ENCODE results near the gene CCDC148.

- TF ChIP-seq ZBTB33 (IDR thresholded peaks at IDR 0.05), result no peak
- no peak for TF ChIP-seq CREB1 (IDR thresholded peaks at IDR 0.05; ENCODE audit: low read depth)
- no peak for TF ChIP-seq POLR2AphosphoS5 (IDR thresholded peaks at IDR 0.05; ENCODE audit: low read length)
- TF ChIP-seq RBBP5 (conservative IDR thresholded peaks at IDR 0.05), result no peak
- TF ChIP-seq ATF3 (IDR thresholded peaks at IDR 0.05; ENCODE audit: borderline replicate concordance, extremely low read depth, low read depth, low read length), result no peak
- no peak for TF ChIP-seq EZH2 (IDR thresholded peaks at IDR 0.05; ENCODE audit: borderline replicate concordance, control insufficient read depth, low read depth, low read length)
- no peak for TF ChIP-seq CTCF (IDR thresholded peaks at IDR 0.05 in 2 of 3, conservative IDR thresholded peaks at IDR 0.05 in 1 of 3; ENCODE audit: control insufficient read depth in 2 of 3, extremely low read depth in 1 of 3, insufficient read depth in 1 of 3, low read depth in 3 of 3, low read length in 3 of 3)
Measured at GRCh38 chr2:158481116-158481515, 24.6 kb upstream of the CCDC148 start.
